HG02938 (cell line): Measurements from ENCODE around the gene PLA2G2A.
"Not testable (repeated sequence)": the region's sequence is repeated elsewhere in the genome, so short reads cannot be mapped to it uniquely, and the experiment has no call there.

Experiments
- ATAC-seq: cut with Tn5 transposase; IDR thresholded peaks from one replicate; pipeline ENCODE4 v1.9.1; 2021; ENCODE audit warnings: mild to moderate bottlenecking, moderate library complexity; ENCODE audit not compliant: unreplicated experiment

Gene PLA2G2A

GRCh38 chr1:19979494-19979977 is at the start of gene PLA2G2A:
Gene PLA2G2A (minus strand): TSS chr1:19979618. CDS start chr1:19978773, 845 bp downstream.
- ATAC-seq, result no peak

DNA sequence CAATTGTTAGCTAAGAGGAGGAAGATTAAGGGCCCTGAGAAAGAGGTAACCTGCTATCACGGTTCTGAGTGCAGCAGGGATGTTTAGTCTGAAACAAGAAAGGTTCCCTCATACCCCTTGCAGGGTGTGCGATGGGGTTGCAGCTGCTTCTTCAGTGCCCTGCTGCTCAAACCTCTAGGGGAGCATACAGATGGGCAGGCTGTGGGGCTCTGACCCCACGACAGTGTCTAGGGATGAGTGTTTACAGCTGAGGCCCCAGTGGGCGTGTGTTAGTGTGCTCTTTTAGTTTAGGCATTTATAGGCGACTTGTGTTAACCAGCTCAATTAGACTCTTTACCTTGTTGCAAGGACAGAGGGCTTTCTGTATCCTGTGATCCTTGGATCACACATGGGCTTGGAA is 49.3 kb upstream of the PLA2G2A start:
- ATAC-seq, result no peak

GRCh38 chr1:20028125-20028524 is 48.7 kb upstream of the PLA2G2A start:
- no peak for ATAC-seq

- no peak for ATAC-seq
Observed at GRCh38 chr1:20017741-20018140, 38.3 kb upstream of the PLA2G2A start.

DNA sequence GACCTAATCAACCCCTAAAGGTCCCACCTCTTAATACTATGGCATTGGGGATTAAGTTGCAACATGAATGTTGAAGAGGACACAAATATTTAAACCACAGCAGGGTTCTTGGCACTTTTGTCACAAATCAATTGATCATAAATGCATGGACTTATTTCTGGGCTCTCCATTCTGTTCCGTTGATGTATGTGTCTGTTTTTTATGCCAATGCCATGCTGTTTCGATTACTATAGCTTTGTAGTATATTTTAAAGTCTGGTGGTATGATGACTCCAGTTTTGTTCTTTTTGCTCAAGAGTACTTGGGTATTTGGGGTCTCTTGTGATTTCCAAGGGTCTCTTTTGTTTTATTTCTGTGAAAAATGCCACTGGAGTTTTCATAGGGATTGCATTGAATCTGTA is 34.7 kb upstream of the PLA2G2A start:
- ATAC-seq, result no peak

DNA sequence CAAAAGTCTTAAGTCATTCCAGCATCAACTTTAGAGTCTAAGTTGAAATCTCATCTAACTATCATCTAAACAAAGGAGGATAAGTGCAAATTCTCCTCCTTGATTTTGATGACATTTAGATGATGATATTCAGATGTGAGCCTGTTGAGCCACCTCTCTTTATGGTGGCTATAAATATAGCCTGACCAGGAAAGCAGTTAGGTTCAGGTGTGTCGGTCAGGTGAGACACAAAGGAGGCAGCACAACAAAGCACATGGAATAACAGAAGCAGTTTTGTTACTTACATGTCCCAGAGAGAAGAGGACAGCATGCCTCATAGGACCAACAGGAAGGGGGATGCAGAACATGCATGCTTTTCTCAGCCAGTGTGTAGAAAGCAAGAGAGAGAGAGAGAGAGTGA is 30.6 kb upstream of the PLA2G2A start:
- no peak for ATAC-seq

- no peak for ATAC-seq
Observed at GRCh38 chr1:20009212-20009611, 29.8 kb upstream of the PLA2G2A start.

DNA sequence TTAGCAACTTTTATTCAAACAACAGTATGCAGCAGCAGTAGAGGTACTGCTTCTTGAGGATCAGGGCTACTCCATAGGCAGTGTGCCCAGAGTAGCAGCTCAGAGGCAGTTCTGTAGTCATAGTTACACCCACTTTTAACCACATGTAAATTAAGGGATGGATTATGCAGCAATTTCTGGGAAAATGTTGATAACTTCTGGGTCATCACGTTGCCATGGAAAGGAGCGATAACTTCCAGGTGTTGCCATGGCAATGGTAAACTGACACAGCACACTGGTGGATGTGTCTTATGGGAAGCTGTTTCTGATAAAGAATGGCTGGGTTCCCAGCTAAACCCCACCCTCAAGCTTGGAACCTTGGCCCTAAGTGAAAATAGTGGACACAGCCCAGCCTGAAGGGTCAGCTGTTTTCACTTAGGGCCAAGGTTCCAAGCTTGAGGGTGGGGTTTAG is 29.0 kb upstream of the PLA2G2A start:
- ATAC-seq, result no peak

GRCh38 chr1:19998823-19999222 is 19.4 kb upstream of the PLA2G2A start:
- ATAC-seq, result not testable (repeated sequence)

DNA sequence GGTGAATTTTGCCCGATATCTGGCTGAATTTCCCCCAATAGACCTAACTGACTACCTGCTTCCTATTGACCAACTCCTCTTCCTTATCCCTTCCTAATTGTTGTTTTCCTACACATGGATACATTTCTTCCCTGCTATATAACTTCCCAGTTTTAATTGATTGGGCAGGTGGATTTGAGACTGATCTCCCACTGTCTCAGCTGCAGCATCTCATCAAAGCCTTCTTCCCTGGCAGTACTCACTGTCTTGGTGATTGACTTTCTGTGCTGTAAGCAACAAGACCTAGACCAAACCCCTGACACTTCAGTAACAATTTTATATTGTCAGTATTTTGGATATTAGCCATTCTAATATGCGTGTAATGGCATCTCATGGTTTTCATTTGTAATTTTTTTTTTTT is 11.3 kb upstream of the PLA2G2A start:
- ATAC-seq, result no peak

- ATAC-seq, result not testable (repeated sequence)
Observed at GRCh38 chr1:19990182-19990582, 10.8 kb upstream of the PLA2G2A start.

GRCh38 chr1:19988267-19989006 is 9.0 kb upstream of the PLA2G2A start:
- no peak for ATAC-seq

DNA sequence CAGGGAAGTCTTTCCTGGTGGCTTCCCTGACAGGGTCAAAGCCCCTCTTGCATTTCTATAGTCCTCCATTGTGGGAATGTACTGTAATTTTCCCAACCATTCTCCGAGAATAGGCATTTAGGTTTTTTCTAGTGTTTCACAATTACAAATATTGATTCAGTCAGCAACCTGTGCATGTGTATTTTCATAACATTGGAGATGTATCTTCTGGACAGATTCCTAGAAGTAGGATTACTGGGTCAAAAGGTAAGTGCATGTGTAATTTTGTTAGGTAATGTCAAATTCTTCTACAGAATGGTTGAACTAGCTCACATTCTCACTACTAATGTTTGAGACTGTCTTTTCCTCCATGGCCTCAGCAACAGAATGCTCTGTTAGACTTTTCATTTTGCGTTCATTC is 8.3 kb upstream of the PLA2G2A start:
- ATAC-seq, result no peak

DNA sequence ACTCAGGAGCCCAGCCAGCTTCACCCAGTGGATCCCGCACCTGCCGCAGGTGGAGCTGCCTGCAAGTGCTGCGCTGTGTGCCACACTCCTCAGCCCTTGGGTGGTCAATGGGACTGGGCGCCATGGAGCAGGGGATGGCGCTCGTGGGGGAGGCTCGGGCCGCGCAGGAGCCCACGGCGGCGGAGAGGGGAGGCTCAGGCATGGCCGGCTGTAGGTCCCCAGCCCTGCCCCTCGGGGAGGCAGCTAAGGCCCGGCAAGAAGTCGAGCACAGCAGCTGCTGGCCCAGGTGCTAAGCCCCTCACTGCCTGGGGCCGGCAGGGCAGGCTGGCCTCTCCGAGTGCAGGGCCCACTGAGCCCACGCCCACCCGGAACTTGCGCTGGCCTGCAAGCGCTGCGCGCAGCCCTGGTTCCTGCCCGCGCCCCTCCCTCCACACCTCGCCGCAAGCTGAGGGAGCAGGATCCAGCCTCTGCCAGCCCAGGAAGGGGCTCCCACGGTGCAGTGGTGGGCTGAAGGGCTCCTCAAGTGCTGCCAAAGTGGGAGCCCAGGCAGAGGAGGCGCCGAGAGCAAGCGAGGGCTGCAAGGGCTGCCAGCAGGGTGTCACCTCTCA is 5.1 kb upstream of the PLA2G2A start:
- ATAC-seq, result not testable (repeated sequence)

- ATAC-seq, result no peak
Observed at GRCh38 chr1:19981507-19982312, 2.3 kb upstream of the PLA2G2A start.

- no peak for ATAC-seq
Observed at GRCh38 chr1:19981170-19981506, 1.7 kb upstream of the PLA2G2A start.

GRCh38 chr1:19980314-19980713 is 896 bp upstream of the PLA2G2A start:
- no peak for ATAC-seq

- no peak for ATAC-seq
Observed at GRCh38 chr1:19978143-19978542, 1.3 kb downstream of the PLA2G2A start.

DNA sequence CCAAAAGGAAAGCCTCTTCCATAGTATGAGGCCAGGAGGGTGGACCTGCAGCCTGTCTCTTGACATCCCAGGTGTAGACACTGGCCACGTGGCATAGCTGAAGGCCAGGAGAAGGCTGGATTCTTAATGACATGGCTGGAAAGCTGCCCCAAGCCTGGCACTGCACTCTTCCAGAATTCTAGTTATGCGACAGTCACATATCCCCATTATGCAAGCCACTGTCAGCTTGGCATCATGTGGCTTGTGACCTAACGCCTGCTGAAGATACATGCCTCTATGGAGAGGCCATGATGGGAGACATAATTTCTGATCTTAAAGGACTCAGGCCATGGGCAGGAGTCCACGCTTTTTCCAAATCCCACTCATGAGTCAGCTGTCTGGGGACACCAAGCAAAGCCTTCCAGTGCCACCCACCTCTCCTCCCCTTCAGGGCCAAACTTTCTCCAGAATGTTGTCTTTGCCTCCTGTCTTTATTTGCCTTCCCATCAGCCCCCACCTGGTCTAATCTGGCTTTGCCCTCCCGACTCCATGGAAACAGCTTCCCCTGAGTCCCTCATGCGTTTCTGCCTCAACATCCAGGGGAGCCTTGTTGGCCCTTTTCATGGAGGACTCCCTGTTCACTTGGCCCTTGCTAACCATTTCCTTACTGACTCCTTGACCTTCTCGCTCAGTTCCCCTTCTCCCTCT is 3.0 kb downstream of the PLA2G2A start:
- no peak for ATAC-seq

DNA sequence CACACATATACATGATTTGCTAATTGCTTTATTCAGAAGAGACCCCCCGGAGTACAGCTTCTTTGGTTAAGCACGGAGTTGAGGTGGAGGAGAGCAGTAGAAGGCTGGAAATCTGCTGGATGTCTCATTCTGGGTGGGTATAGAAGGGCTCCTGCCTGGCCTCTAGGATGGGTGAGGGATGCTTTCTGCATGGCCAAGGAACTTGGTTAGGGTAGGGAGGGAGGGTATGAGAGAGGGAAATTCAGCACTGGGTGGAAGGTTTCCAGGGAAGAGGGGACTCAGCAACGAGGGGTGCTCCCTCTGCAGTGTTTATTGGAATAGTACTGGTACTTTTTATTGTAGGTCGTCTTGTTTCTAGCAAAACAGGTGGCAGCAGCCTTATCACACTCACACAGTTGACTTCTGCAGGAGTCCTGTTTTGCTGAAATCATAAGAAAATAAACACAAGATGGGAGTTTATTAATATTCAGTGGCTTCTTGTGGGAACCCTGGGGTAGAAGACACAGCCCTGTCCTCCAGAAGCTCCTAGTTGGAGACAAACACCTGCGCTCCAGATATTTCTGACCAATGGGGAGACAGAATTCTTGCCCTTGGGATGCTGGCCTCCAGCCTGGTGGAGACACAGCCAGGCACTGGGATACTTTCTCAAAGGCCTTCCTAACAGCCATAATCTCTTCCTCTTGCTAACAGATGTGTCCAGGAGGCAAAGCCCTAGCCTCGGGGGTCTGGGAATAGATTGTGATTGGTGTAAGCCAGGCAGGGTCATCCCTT is 3.8 kb downstream of the PLA2G2A start:
- ATAC-seq, result no peak
